HG02763 (cell line): Measurements from ENCODE around the gene TGIF2.

Experiments used
- ATAC-seq: cut with Tn5 transposase; IDR thresholded peaks from one replicate; pipeline ENCODE4 v1.9.1; 2021; ENCODE audit warnings: mild to moderate bottlenecking, moderate library complexity; ENCODE audit not compliant: unreplicated experiment

The TGIF2 gene

GRCh38 chr20:36573103-36573797 is at the start of gene TGIF2:
TGIF2 (plus strand) TSS chr20:36573597; CDS start chr20:36578775, 5,178 bp downstream.
- ATAC-seq, result peak; percentile 79

- ATAC-seq, result no peak
Observed at GRCh38 chr20:36525620-36526365, 47.6 kb upstream of the TGIF2 start.

GRCh38 chr20:36526521-36527011 is 46.8 kb upstream of the TGIF2 start:
- no peak for ATAC-seq

GRCh38 chr20:36527331-36528125 is 45.9 kb upstream of the TGIF2 start:
- no peak for ATAC-seq

- no peak for ATAC-seq
Observed at GRCh38 chr20:36528176-36528874, 45.1 kb upstream of the TGIF2 start.

GRCh38 chr20:36528875-36529417 is 44.5 kb upstream of the TGIF2 start:
- no peak for ATAC-seq

GRCh38 chr20:36532388-36532787 is 41.0 kb upstream of the TGIF2 start:
- ATAC-seq, result no peak

GRCh38 chr20:36532822-36533221 is 40.6 kb upstream of the TGIF2 start:
- ATAC-seq, result no peak

- ATAC-seq, result no peak
Observed at GRCh38 chr20:36538026-36538722, 35.2 kb upstream of the TGIF2 start.

GRCh38 chr20:36540551-36541211 is 32.7 kb upstream of the TGIF2 start:
- ATAC-seq, result no peak

GRCh38 chr20:36541227-36541767 is 32.1 kb upstream of the TGIF2 start, which contains the start of gene MYL9:
MYL9 (plus strand) TSS chr20:36541519; CDS start chr20:36544885, 3,366 bp downstream.
- no peak for ATAC-seq

GRCh38 chr20:36541768-36542488 is 31.5 kb upstream of the TGIF2 start:
- ATAC-seq, result no peak

- ATAC-seq, result no peak
Observed at GRCh38 chr20:36542516-36543183, 30.7 kb upstream of the TGIF2 start.

GRCh38 chr20:36543184-36544133 is 29.9 kb upstream of the TGIF2 start:
- no peak for ATAC-seq

GRCh38 chr20:36544134-36545018 is 29.0 kb upstream of the TGIF2 start:
- ATAC-seq, result no peak
